Upper lobe of left lung (tissue), 6 donors: ENCODE data around the gene SLC25A34. TPM values are rescaled to one million over a fixed set of nuclear protein-coding genes. Genes with fewer than 3 reads are reported as not detected.

Experiments
- ATAC-seq, 2 donors: fragments of 200-7000 bp; cut with Tn5 transposase; one replicate each; pipeline ENCODE4 v1.9.1; 2022; ENCODE audit warnings: mild to moderate bottlenecking in 2 of 2, moderate library complexity in 2 of 2; ENCODE audit not compliant: low FRiP score in 2 of 2
- DNase-seq, 2 donors: peaks; one replicate each; pipeline ENCODE4 v3.0.0-alpha.2; 2019 to 2020
- H3K27ac ChIP-seq, 4 donors: fragments of 200-600 bp; sonication (generic); one replicate each; pipeline ENCODE4 v1.5.1; 2016 to 2019
- H3K27me3 ChIP-seq, 4 donors: fragments of 200-600 bp; sonication (generic); one replicate each; pipeline ENCODE4 v1.5.1; 2017 to 2019
- H3K36me3 ChIP-seq, 4 donors: fragments of 200-600 bp; sonication (generic); one replicate each; pipeline ENCODE4 v1.5.1; 2016 to 2019
- H3K4me1 ChIP-seq, 4 donors: fragments of 200-600 bp; sonication (generic); one replicate each; pipeline ENCODE4 v1.5.1; 2018 to 2019
- H3K4me3 ChIP-seq, 4 donors: fragments of 200-600 bp; sonication (generic); one replicate each; pipeline ENCODE4 v1.5.1; 2017 to 2019; ENCODE audit warnings: mild to moderate bottlenecking in 2 of 4, moderate library complexity in 1 of 4
- H3K9me3 ChIP-seq, 4 donors: fragments of 200-600 bp; sonication (generic); one replicate each; pipeline ENCODE4 v1.5.1; 2018 to 2019
- EP300 ChIP-seq, 4 donors: sonication (generic); formaldehyde crosslinking; IDR thresholded peaks; one replicate each; pipeline ENCODE4 v1.5.1; 2017; ENCODE audit warnings: antibody characterized with exemption in 4 of 4, control low read depth in 2 of 4
- POLR2A ChIP-seq, 4 donors: fragments of 450-650 bp; IDR thresholded peaks; one replicate each; pipeline ENCODE4 v1.5.1; 2016 to 2017; ENCODE audit warnings: antibody characterized with exemption in 4 of 4, mild to moderate bottlenecking in 2 of 4
- POLR2AphosphoS5 ChIP-seq, 2 donors: sonication (generic); formaldehyde crosslinking; IDR thresholded peaks; one replicate each; pipeline ENCODE4 v1.5.1; 2017; ENCODE audit warnings: antibody characterized with exemption in 2 of 2
- WGBS, 2 donors: methylation state at CpG; one replicate each; pipeline ENCODE4 v1.1.5; 2017 to 2018; 5-methylcytosine and 5-hydroxymethylcytosine counted together
- total RNA-seq, 6 donors: library from RNA; depleted of rRNA in 4 of 6; stranded (reverse); fragments of >200 nt in 4 of 6; gene quantifications; one replicate each; pipeline versions ENCODE4 v1.1.0 to v1.2.1, GENCODE V29; 2016 to 2021
- TF ChIP-seq, protein P1 (sequence below), 6 experiments: fragments of 450-650 bp in 4 of 6; fragments of 200-600 bp in 2 of 6; sonication (generic) in 2 of 6; IDR thresholded peaks; one replicate each; pipeline ENCODE4 v1.5.1; 2016 to 2019; ENCODE audit warnings: antibody characterized with exemption in 6 of 6
- donor health status: DM: no; HTN: no; CAD: no; lungs with moderate emphysema.
- donor health status: DM: no; HTN: yes; CAD: no; lungs with severe emphysema.

The SLC25A34 gene
- total RNA-seq, 6 donors from 2014 or later, result 1.5 to 12.1 (median 4.3) TPM

DNA sequence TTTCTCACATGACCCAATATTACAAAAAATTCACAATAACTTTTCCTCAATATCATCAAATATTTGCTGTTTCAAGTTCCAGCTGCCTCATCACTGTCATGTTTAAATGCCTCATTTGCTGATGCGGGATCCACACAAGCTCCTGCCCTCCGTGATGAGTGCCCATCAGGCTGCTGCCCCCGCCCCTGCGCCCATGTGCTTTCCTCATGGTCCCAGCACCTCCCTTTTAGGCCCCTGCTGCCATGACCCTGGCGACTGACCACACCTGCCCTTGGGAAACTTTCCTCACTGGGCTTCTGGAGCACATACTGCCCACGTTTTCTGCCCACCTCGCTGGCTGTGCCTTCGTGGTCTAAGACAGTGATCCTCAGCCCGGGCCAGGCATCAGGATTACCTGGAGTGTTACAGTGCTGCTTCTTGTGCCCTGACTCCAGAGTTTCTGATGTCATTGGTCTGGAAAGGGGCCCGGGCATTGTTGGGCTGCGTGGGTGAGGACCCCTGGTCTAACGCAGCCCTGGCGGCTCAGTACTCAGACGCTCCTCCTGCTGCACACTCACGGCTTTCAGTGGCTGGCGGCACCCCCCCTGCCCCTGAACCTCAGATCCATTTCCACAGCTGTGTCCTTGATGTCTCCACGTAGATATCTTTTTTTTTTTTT, 31.4 kb upstream of the SLC25A34 start:
- TF ChIP-seq EP300 (IDR thresholded peaks at IDR 0.05) (no peak), POLR2A (IDR thresholded peaks at IDR 0.05) (no peak), POLR2AphosphoS5 (IDR thresholded peaks at IDR 0.05) (no peak)
- TF ChIP-seq, protein P1, sequence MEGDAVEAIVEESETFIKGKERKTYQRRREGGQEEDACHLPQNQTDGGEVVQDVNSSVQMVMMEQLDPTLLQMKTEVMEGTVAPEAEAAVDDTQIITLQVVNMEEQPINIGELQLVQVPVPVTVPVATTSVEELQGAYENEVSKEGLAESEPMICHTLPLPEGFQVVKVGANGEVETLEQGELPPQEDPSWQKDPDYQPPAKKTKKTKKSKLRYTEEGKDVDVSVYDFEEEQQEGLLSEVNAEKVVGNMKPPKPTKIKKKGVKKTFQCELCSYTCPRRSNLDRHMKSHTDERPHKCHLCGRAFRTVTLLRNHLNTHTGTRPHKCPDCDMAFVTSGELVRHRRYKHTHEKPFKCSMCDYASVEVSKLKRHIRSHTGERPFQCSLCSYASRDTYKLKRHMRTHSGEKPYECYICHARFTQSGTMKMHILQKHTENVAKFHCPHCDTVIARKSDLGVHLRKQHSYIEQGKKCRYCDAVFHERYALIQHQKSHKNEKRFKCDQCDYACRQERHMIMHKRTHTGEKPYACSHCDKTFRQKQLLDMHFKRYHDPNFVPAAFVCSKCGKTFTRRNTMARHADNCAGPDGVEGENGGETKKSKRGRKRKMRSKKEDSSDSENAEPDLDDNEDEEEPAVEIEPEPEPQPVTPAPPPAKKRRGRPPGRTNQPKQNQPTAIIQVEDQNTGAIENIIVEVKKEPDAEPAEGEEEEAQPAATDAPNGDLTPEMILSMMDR (IDR thresholded peaks at IDR 0.05), result no peak
- Histone ChIP-seq H3K27me3 (no peaks in the 10 kb centered on the region), H3K4me3 (no peak overlapping the region), H3K27ac (peak overlapping the region in 3 of 4 donors; percentile 55 to 83 (median 83)), H3K9me3 (no peaks in the 10 kb centered on the region), H3K4me1 (peaks cover 42 to 74% (median 59%) of the 10 kb centered on the region in 4 donors), H3K36me3 (no peaks in the 10 kb centered on the region)
- ATAC-seq (no peak), DNase-seq (peak in 1 of 2 donors; percentile 59)
- WGBS, 2 donors, result 93 to 94% methylated on average over 17 of the region's 17 CpGs

DNA sequence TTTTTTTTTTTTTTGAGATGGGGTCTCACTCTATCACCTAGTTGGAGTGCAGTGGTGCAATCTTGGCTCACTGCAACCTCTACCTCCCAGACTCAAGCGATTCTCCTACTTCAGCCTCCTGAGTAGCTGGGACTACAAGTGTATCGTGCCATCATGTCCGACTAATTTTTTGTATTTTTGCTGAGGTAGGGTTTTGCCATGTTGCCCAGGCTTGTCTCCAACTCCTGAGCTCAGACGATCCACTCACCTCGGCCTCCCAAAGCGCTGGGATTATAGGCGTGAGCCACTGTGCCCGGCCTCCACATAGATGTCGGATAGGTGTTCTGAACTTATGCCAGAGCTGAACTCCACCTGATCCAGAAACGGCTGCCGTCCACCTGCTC, 30.9 kb upstream of the SLC25A34 start:
- TF ChIP-seq, protein P1 (IDR thresholded peaks at IDR 0.05), result no peak
- TF ChIP-seq POLR2AphosphoS5 (IDR thresholded peaks at IDR 0.05) (no peak), EP300 (IDR thresholded peaks at IDR 0.05) (no peak), POLR2A (IDR thresholded peaks at IDR 0.05) (no peak)
- no peaks in the 10 kb centered on the region for H3K9me3 ChIP-seq
- H3K4me1 ChIP-seq, result peaks cover 37 to 69% (median 55%) of the 10 kb centered on the region in 4 donors
- no peaks in the 10 kb centered on the region for H3K36me3 ChIP-seq
- no peak for ATAC-seq
- no peaks in the 10 kb centered on the region for H3K27me3 ChIP-seq
- 97 to 99% methylated on average over 11 of the region's 11 CpGs for WGBS, 2 donors
- no peak overlapping the region for H3K4me3 ChIP-seq
- no peak for DNase-seq
- peak overlapping the region in 1 of 4 donors; percentile 83 for H3K27ac ChIP-seq

DNA sequence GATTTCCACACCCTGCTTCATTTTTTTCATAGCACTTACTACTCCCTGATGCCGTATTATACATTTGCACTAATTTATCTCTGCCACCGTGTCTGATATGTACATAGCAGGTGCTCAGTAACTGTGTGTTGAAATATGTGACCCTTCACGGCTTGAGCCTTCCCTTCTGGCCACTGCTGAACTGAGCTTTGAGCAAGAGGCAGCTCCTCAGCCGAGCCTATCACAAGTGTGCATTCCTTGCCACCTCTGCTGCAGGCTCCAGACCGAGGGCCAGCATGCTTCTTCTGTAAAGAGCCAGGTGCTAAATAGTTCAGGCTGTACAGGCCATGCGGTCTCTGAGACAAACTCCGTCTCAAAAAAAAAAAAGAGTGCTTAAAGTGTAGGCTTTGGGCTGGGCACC, 29.3 kb upstream of the SLC25A34 start:
- Histone ChIP-seq H3K27ac (peak overlapping the region in 3 of 4 donors; percentile 9 to 45 (median 35)), H3K4me1 (peaks cover 35 to 55% (median 47%) of the 10 kb centered on the region in 4 donors), H3K9me3 (no peaks in the 10 kb centered on the region), H3K4me3 (no peak overlapping the region), H3K27me3 (no peaks in the 10 kb centered on the region), H3K36me3 (no peaks in the 10 kb centered on the region)
- WGBS, 2 donors, result 68 to 69% methylated on average over 7 of the region's 7 CpGs
- TF ChIP-seq EP300 (IDR thresholded peaks at IDR 0.05) (peak in 1 of 4 donors; percentile 1), POLR2A (IDR thresholded peaks at IDR 0.05) (no peak), POLR2AphosphoS5 (IDR thresholded peaks at IDR 0.05) (peak in 1 of 2 donors; percentile 32)
- DNase-seq (peak in 1 of 2 donors; percentile 91), ATAC-seq (peak in 1 of 2 donors; percentile 88)

DNA sequence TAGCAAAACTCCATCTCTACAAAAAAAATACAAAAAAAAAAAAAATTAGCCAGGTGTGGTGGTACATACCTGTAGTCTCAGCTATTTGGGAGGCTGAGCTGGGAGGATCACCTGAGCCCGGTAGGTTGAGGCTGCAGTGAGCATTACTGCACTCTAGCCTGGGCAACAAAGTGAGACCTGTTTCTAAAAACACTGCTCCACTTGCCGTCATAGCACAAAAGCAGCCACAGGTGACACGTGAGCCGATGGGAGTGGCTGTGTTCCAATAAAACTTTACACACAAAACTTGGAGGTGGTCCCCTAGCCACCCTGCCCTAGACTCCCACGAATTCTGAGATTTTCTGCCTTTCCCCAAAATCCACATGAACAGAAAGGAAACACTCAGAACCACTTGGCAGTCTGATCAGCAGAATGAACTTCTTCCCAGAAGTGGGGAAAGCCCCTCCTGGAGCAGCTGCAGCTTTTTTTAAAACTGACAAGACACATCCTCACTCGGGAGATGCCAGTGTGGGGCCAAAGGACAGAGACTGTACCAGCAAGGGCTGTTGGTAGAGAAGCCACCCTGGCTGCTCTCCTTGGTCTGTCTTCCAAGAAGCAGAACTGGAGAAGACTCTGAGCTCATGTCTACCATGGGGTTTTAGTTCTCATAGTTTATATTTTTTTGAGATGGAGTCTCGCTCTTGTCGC, 28.7 kb upstream of the SLC25A34 start:
- 65 to 79% methylated on average over 8 of the region's 8 CpGs for WGBS, 2 donors
- Histone ChIP-seq H3K4me3 (no peak overlapping the region), H3K4me1 (peaks cover 33 to 50% (median 46%) of the 10 kb centered on the region in 4 donors), H3K27me3 (no peaks in the 10 kb centered on the region), H3K36me3 (no peaks in the 10 kb centered on the region), H3K27ac (peak overlapping the region in 3 of 4 donors; percentile 3 to 45 (median 9)), H3K9me3 (no peaks in the 10 kb centered on the region)
- TF ChIP-seq, protein P1 (IDR thresholded peaks at IDR 0.05), result no peak
- TF ChIP-seq POLR2A (IDR thresholded peaks at IDR 0.05) (no peak), EP300 (IDR thresholded peaks at IDR 0.05) (no peak), POLR2AphosphoS5 (IDR thresholded peaks at IDR 0.05) (no peak)
- ATAC-seq (no peak), DNase-seq (no peak)

DNA sequence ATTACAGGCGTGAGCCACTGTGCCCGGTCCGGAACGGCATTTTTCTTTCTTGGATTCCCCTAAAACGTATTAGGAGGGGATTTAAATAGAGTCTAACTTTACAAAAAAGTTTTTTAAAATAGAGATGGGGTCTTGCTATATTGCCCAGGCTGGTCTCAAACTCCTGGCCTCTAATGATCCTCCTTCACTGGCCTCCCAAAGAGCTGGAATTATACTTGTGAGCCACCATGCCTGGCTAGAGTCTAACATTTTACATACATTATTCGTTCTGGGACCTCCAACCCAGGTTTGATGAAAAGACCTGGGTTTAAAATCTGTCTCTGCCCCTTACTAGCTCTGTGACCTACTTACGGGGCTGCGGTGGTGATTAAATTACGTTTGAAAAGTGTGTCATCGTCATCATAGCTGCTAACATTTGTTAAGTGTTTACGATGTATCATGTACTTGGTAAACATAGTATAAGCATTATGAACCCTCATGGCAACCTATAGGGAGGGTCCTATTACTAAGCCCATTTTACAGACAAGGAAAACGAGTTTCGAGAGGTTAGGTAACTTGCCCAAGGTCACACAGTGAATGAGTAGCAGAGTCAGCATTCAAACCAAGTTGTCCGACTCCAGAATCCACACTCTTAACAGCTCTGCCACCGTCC, 27.4 kb upstream of the SLC25A34 start:
- H3K9me3 ChIP-seq, result no peaks in the 10 kb centered on the region
- H3K27me3 ChIP-seq, result no peaks in the 10 kb centered on the region
- DNase-seq, result no peak
- 91 to 95% methylated on average over 15 of the region's 15 CpGs for WGBS, 2 donors
- H3K4me3 ChIP-seq, result no peak overlapping the region
- ATAC-seq, result no peak
- H3K36me3 ChIP-seq, result no peaks in the 10 kb centered on the region
- no peak overlapping the region for H3K27ac ChIP-seq
- peaks cover 30 to 38% (median 35%) of the 10 kb centered on the region in 4 donors for H3K4me1 ChIP-seq
- TF ChIP-seq POLR2AphosphoS5 (IDR thresholded peaks at IDR 0.05), result no peak
- TF ChIP-seq, protein P1 (IDR thresholded peaks at IDR 0.05), result no peak
- TF ChIP-seq POLR2A (IDR thresholded peaks at IDR 0.05), result no peak
- TF ChIP-seq EP300 (IDR thresholded peaks at IDR 0.05), result no peak
